Natural killer cell treated with Interleukin-12 subunit alpha and Interleukin-12 subunit beta and Interleukin-15 and Interleukin-18, amount 100 ng/mL, for 72 hours (primary cell): ENCODE results near the gene IPP. TPM values are rescaled to one million over a fixed set of nuclear protein-coding genes. Genes with fewer than 3 reads are reported as not detected.

Experiments
- ATAC-seq, 2 donors: fragments of 150-1000 bp; cut with Tn5 transposase in 1 of 2; sonication (Bioruptor Pico), chemical (Tn5 transposase) in 1 of 2; 2 replicates each; pipeline ENCODE4 v1.10.0; 2021
- DNase-seq: peaks from one replicate; pipeline ENCODE4 v3.0.0; 2022; ENCODE audit warnings: low spot score
- H3K27ac Mint-ChIP-seq, 2 donors: 1 replicate in 1 of 2; 2 replicates in 1 of 2; pipeline ENCODE4 v1.8.0; 2022; ENCODE audit warnings: mixed read lengths in 2 of 2, mild to moderate bottlenecking in 1 of 2, moderate library complexity in 1 of 2
- H3K27me3 Mint-ChIP-seq, 2 donors: 1 replicate in 1 of 2; 2 replicates in 1 of 2; pipeline ENCODE4 v1.8.0; 2022; ENCODE audit warnings: mixed read lengths in 2 of 2
- H3K36me3 Mint-ChIP-seq: one replicate; pipeline ENCODE4 v1.8.0; 2022; ENCODE audit warnings: mixed read lengths
- H3K4me1 Mint-ChIP-seq, 2 donors: 1 replicate in 1 of 2; 2 replicates in 1 of 2; pipeline ENCODE4 v1.8.0; 2022; ENCODE audit warnings: low read depth in 2 of 2, mixed read lengths in 2 of 2, mild to moderate bottlenecking in 1 of 2
- H3K4me3 Mint-ChIP-seq: one replicate; pipeline ENCODE4 v1.8.0; 2022; ENCODE audit warnings: mixed read lengths
- H3K9me3 Mint-ChIP-seq: 2 replicates; pipeline ENCODE4 v1.8.0; 2022; ENCODE audit warnings: mixed read lengths
- total RNA-seq, 2 donors: library from RNA; stranded (reverse); gene quantifications; one replicate each; pipeline ENCODE4 v1.2.3, GENCODE V29; 2022

Gene IPP
- 10 to 100 TPM; 16.2 to 16.5 TPM for total RNA-seq

DNA sequence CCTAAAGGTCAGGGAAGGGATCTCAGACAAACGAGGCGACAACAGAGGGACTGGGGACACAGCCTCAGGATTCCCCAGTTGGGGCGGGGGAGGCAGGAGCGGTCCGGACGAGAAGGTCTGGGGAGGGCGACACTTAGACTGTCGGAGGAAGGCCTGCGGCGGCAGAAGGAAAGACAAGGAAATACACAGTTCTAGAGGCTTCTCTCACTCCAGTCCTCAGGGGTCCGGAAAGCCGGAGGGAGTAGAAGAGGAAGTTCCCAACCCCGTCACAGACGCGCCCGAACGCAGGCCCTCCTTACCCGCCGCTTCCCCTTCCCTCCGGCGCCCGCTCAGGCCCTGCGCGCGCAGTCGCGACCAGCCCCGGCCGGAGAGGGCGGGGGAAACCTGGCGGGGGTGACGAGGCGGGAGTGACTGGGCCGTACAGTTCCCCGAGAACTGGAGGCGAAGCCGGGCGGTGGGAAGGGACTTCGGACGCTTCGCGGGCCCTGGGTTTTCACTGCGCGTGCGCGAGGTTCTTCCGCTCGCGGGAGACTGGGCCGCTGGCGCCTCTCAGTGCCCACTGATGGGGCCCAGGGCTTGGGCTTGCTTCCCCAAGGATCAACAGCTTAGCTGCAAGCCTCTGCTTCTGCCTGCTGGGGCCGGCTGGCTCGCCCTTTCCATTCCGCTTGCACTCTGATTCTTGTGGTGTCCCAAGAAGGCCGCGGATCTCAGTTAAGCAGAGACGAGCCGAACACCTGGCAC lies at the start of gene IPP:
Gene IPP (minus strand): TSS at position 356 of the 741 bp plus-strand sequence. CDS start 4,242 bp downstream, outside the sequence.
- DNase-seq (peak; percentile 99), ATAC-seq (peak; percentile 99)
- Mint-ChIP-seq H3K9me3 (peaks cover 4% of the 10 kb centered on the region), H3K36me3 (peaks cover 6% of the 10 kb centered on the region), H3K27ac (peak within 1 kb of the TSS; percentile 98), H3K4me1 (peaks cover 8% of the 10 kb centered on the region in 2 donors), H3K4me3 (peak within 1 kb of the TSS; percentile 97), H3K27me3 (no peaks in the 10 kb centered on the region)

DNA sequence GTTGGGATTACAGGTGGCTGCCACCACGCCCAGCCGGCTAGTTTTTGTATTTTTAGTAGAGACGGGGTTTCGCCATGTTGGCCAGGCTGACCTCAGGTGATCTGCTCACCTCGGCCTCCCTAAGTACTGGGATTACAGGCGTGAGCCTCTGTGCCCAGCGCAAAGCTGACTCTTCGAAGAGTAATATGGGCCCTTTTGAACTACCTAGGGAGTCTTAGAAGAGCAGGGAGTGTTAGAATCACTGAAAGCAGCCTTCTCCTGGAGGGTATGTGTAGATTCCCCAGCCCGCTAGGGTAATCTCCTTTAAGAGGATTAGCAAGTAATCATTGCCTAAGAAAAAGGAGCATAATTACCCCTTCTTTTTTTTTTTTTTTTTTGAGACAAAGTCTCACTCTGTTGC lies 46.5 kb upstream of the IPP start:
- no peak for DNase-seq
- ATAC-seq, result no peak
- H3K4me1 Mint-ChIP-seq, result peaks cover 1 to 2% of the 10 kb centered on the region in 2 donors
- H3K4me3 Mint-ChIP-seq, result no peak overlapping the region
- no peak overlapping the region for H3K27ac Mint-ChIP-seq
- no peaks in the 10 kb centered on the region for H3K36me3 Mint-ChIP-seq
- H3K27me3 Mint-ChIP-seq, result peaks cover 6 to 9% of the 10 kb centered on the region in 2 donors
- no peaks in the 10 kb centered on the region for H3K9me3 Mint-ChIP-seq

DNA sequence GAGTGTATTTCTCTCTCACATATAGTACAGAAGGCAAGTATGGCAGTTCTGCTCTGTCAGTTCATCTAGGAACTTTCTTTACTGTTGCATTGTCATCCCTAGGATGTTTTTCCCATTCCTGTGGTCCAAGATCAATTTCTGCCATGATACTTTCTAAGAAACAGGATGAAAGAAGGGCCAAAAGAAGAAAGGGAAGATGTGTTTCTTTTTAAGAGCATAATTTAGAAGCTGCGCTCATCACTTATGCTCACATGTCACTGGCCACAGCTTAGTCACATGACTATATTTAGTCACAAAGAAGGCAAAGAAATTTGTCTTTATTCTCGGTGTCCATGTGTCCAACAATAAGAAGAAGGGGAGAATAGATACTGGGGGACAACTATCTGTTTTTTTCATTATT lies 45.9 kb upstream of the IPP start:
- Mint-ChIP-seq H3K9me3 (no peaks in the 10 kb centered on the region), H3K27ac (no peak overlapping the region), H3K27me3 (peaks cover 7 to 9% of the 10 kb centered on the region in 2 donors), H3K36me3 (no peaks in the 10 kb centered on the region), H3K4me1 (no peaks in the 10 kb centered on the region), H3K4me3 (no peak overlapping the region)
- ATAC-seq, result no peak
- DNase-seq, result no peak

DNA sequence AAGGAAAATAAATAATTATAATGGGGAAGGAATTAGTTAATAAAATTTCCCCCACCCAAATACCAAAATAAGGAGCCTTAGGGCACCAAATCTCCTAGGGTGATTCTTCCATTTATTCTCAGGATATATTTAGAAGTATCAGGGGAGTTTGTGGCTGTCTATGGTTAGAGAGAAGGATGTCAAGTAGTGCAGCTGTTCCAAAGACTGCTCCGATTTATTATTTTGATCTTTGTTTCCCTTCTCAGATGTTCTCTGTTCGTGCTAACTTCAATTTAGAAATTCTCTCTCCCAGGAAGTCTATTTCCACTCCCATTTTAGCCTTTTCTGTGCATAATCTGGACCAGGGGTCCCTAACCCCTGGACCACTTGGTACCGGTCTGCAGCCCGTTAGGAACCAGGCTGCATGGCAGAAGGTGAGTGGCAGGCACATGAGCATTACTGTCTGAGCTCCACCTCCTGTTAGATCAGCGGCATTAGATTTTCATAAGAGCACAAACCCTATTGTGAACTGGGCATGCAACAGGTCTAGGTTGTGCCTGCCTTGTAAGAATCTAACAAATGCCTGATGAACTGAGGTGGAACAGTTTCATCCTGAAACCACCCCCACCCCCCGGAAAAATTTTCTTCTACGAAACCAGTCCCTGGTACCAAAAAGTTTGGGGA lies 43.6 kb upstream of the IPP start:
- Mint-ChIP-seq H3K4me3 (no peak overlapping the region), H3K27ac (no peak overlapping the region), H3K4me1 (no peaks in the 10 kb centered on the region), H3K27me3 (peaks cover 9 to 11% of the 10 kb centered on the region in 2 donors), H3K36me3 (no peaks in the 10 kb centered on the region), H3K9me3 (no peaks in the 10 kb centered on the region)
- no peak for ATAC-seq
- DNase-seq, result no peak

DNA sequence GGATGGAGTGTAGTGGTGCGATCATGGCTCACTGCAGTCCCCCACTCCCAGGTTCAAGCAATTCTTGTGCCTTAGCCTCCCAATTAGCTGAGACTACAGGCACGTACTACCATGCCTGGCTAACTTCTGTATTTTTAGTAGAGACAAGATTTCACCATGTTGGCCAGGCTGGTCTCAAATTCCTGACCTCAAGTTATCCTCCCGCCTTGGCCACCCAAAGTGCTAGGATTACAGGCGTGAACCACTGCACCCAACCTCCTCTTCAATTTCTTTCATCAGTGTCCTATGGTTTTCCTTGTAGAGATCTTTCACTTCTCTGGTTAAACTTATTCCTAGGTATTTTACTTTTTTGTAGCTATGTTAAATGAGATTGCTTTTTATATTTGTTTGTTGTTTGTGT lies 42.3 kb upstream of the IPP start:
- Mint-ChIP-seq H3K4me1 (no peaks in the 10 kb centered on the region), H3K9me3 (no peaks in the 10 kb centered on the region), H3K27ac (no peak overlapping the region), H3K36me3 (no peaks in the 10 kb centered on the region), H3K27me3 (peaks cover 9 to 13% of the 10 kb centered on the region in 2 donors), H3K4me3 (no peak overlapping the region)
- DNase-seq (no peak), ATAC-seq (no peak)

DNA sequence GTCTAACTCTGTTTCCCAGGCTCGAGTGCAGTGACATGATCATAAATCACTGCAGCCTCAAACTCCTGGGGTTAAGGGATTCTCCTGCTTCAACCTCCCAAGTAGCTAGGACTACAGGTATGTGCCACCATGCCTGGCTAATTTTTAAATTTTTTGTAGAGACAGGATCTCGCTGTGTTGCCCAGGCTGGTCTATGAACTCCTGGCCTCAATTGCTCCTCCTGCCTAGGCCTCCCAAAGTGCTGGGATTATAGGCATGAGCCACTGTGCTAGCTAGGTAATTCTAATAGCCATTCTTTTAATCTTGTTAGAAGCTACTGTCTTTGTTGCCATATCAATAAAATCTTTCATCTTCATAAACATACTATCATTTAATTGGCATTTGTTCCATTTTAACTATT lies 39.1 kb upstream of the IPP start:
- Mint-ChIP-seq H3K27ac (no peak overlapping the region), H3K4me3 (no peak overlapping the region), H3K36me3 (no peaks in the 10 kb centered on the region), H3K4me1 (peaks cover 6 to 7% of the 10 kb centered on the region in 2 donors), H3K9me3 (no peaks in the 10 kb centered on the region), H3K27me3 (peaks cover 13 to 17% of the 10 kb centered on the region in 2 donors)
- ATAC-seq, result no peak
- no peak for DNase-seq

DNA sequence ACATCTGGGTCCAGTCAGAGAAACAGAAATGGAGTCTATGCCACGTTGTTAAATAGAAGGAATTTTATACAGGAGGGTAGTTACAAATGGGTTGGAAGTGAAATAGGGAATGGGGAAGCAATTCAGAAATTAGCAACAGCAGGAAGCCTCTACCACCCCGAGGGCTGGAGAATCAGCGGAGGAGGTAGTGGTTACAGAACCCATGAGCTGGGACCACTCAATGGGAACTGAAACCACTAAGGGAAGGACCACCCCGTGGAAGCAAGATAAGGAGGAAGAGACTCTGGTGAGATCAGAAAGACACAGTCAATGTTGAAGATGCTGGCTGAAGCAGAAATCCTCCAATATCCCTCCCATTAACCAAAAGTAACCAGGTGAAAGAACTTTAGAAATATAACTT lies 37.5 kb upstream of the IPP start:
- Mint-ChIP-seq H3K36me3 (no peaks in the 10 kb centered on the region), H3K27ac (no peak overlapping the region), H3K4me3 (no peak overlapping the region), H3K4me1 (peaks cover 6 to 7% of the 10 kb centered on the region in 2 donors), H3K9me3 (no peaks in the 10 kb centered on the region), H3K27me3 (peaks cover 7 to 14% of the 10 kb centered on the region in 2 donors)
- DNase-seq (no peak), ATAC-seq (no peak)

DNA sequence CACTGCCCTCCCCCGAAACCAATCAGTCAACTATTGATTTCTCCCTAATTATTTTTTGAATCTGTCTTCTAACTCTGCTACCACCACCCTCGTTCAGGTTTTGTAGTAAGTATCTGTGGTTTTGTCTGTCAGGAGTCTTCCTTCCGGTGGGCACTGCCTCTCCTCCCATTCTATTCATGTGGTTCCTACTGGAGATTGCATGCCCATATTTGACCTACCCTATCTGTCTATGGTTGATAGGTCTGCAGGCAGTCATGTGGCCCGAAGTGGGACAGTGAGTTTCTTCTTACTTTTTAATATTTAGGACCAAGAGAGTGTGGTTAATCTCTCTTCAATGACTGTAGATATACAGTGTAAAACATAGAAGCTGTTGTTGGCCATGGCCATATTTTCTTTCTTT lies 35.1 kb upstream of the IPP start:
- Mint-ChIP-seq H3K36me3 (no peaks in the 10 kb centered on the region), H3K9me3 (no peaks in the 10 kb centered on the region), H3K27me3 (peaks cover 12 to 13% of the 10 kb centered on the region in 2 donors), H3K27ac (peak overlapping the region; percentile 1 to 70), H3K4me3 (peak overlapping the region; percentile 70), H3K4me1 (peaks cover 6 to 7% of the 10 kb centered on the region in 2 donors)
- ATAC-seq (peak in 1 of 2 donors; percentile 92), DNase-seq (no peak)

DNA sequence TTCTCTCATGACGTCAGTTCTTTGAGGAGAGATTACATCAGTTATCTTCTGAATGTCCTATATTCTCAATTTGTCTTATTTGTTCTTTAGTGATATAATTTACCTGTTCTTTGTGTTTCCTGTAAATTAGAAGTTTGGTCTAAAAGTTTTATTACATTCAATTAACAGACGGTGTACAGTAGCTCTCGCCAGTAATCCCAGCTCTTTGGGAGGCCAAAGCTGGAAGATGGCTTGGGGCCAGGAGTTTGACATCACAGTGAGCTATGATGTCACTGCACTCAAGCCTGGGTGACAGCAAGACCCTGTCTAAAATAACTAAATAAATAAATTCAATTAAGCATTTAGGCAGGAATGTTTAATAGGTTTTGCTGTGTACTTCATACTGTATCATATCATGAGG lies 25.3 kb upstream of the IPP start:
- H3K4me1 Mint-ChIP-seq, result peaks cover 6 to 7% of the 10 kb centered on the region in 2 donors
- no peak for ATAC-seq

DNA sequence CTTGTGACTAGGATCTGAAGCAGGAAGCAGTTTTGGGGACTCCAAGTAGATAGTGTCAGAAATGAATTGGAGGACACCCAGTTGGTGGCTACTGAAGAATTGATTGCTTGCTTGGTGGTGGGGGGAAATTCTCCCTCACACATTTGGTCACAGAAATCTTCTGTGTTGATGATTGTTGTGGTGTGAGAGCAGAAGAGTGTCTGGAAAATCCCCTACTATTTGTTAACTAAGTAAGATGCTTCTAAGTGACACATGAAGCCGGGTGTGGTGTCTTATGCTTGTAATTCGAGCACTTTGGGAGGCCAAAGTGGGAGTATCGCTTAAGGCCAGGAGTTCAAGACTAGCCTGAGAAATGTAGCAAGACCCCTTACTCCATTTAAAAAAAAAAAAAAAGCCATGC lies 22.5 kb upstream of the IPP start:
- H3K27me3 Mint-ChIP-seq, result no peaks in the 10 kb centered on the region
- ATAC-seq (peak in 1 of 2 donors; percentile 52), DNase-seq (no peak)
- H3K4me1 Mint-ChIP-seq, result peaks cover 6 to 7% of the 10 kb centered on the region in 2 donors
- H3K36me3 Mint-ChIP-seq, result no peaks in the 10 kb centered on the region
- no peak overlapping the region for H3K4me3 Mint-ChIP-seq
- H3K9me3 Mint-ChIP-seq, result no peaks in the 10 kb centered on the region
- H3K27ac Mint-ChIP-seq, result peak overlapping the region in 1 of 2 donors; percentile 56

More for the DNA sequence above, 25.3 kb upstream of the IPP start:
- DNase-seq, result no peak
- H3K9me3 Mint-ChIP-seq, result no peaks in the 10 kb centered on the region
- H3K27ac Mint-ChIP-seq, result no peak overlapping the region
- no peak overlapping the region for H3K4me3 Mint-ChIP-seq
- peaks cover under 1 to 1% of the 10 kb centered on the region in 2 donors for H3K27me3 Mint-ChIP-seq
- H3K36me3 Mint-ChIP-seq, result no peaks in the 10 kb centered on the region

DNA sequence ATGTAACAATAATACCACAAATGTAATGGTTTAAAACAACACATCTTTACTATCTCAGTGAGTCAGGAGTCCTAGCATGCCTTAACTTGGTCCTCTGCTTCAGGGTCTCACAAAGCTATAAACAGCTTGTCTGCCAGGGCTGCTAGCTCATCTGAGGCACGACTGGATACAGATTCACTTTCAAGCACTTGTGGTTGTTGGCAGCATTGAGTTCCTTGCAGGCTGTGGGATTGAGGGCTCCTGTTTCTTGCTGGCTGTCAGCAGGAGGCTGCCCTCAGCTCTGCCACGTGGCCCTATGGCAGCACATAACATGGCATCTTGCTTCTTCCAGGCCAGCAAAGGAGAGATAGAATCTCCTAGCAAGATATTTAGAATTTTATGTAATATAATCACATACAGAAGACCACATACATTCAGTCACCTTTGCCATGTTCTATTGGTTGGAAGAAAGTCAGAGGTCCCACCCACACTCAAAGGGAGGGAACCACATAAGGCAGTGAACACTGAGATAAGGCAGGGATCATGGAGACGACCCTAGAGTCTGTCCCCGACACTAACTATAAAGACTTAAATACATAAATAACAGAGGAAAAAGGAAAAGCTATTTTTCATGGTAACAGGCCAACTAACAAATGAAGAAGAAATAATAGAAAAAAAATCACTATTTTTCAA lies 18.9 kb upstream of the IPP start:
- Mint-ChIP-seq H3K9me3 (no peaks in the 10 kb centered on the region), H3K27me3 (no peaks in the 10 kb centered on the region), H3K4me1 (peaks cover 6 to 7% of the 10 kb centered on the region in 2 donors), H3K36me3 (no peaks in the 10 kb centered on the region), H3K4me3 (no peak overlapping the region), H3K27ac (no peak overlapping the region)
- ATAC-seq (no peak), DNase-seq (no peak)

DNA sequence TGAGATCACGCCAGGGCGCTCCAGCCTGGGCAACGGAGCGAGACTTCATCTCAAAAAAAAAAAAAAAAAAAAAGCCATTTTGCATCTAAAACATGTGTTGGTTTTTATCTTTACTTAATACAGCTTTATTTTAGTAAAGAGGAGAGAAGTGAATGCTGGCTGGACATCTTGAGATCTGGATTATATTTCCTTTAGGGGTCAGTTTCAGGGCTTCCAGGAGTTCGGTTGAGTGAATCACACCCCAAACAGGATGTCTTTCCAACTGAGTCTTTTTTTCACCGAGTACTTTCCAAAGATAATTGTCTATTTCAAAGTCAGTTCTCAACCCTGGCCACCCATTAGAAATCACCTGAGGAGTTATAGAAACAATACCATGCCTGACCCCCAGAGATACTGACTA lies 16.6 kb upstream of the IPP start:
- ATAC-seq (no peak), DNase-seq (no peak)
- no peak overlapping the region for H3K4me3 Mint-ChIP-seq
- no peak overlapping the region for H3K27ac Mint-ChIP-seq
- no peaks in the 10 kb centered on the region for H3K4me1 Mint-ChIP-seq
- H3K9me3 Mint-ChIP-seq, result no peaks in the 10 kb centered on the region
- no peaks in the 10 kb centered on the region for H3K36me3 Mint-ChIP-seq
- no peaks in the 10 kb centered on the region for H3K27me3 Mint-ChIP-seq

DNA sequence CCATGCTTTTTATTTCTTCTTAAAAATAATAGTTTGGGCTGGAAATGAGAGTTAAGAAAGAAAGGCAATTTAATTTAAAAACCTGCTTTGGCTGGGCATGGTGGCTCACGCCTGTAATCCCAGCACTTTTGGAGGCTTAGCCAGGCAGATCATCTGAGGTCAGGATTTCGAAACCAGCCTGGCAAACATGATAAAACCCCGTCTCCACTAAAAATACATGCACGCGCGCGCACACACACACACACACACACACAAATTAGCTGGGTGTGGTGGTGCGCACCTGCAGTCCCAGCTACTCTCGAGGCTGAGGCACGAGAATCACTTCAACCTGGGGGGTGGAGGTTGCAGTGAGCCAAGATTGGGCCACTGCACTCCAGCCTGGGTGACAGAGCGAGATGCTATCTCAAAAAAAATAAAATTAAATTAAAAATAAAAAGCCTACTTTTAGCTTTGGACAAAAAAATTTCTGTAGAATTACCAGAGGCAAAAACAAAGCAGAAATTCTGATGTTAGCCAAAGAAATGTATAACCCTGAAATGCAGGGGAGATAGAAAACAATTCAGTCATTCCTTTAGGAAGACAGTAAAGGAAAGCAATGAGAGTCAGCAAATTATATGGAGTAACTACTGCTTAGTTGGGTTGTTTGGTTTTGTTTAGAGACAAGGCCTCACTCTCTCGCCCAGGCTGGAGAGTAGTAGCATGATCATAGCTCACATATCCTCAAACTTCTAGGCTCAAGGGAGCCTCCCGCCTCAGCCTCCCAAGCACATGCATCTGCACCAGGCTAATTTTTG lies 15.7 kb upstream of the IPP start:
- no peaks in the 10 kb centered on the region for H3K9me3 Mint-ChIP-seq
- H3K4me3 Mint-ChIP-seq, result no peak overlapping the region
- no peaks in the 10 kb centered on the region for H3K36me3 Mint-ChIP-seq
- no peaks in the 10 kb centered on the region for H3K4me1 Mint-ChIP-seq
- no peak for ATAC-seq
- H3K27me3 Mint-ChIP-seq, result no peaks in the 10 kb centered on the region
- H3K27ac Mint-ChIP-seq, result no peak overlapping the region
- no peak for DNase-seq
